H1 (cell line): ENCODE results near the gene MPP4. TPM values are rescaled to one million over a fixed set of nuclear protein-coding genes. Genes with fewer than 3 reads are reported as not detected.

Experiments
- CTCF ChIA-PET: fragments of 300-600 bp; sonication (Branson Sonifier 250); formaldehyde crosslinking; loops from one replicate; lab custom pipeline; 2021; ENCODE audit not compliant: partially characterized antibody; lab: Charles Lee
- POLR2A ChIA-PET: fragments of 300-600 bp; sonication (Branson Sonifier 250); formaldehyde crosslinking; loops from one replicate; lab custom pipeline; 2021; ENCODE audit warnings: inconsistent platforms; ENCODE audit not compliant: partially characterized antibody; lab: Charles Lee
- DNase-seq, 2 experiments: peaks; one replicate each; pipeline versions ENCODE4 v3.0.0 to v3.0.0-alpha.2; 2010 to 2022; ENCODE audit warnings: low spot score in 2 of 2, low read depth in 1 of 2, mixed read lengths in 1 of 2
- FAIRE-seq: peaks from 2 replicates; lab custom pipeline; 2011; peaks lifted over from hg19 to GRCh38; lab: Jason Lieb, UNC
- H2AFZ ChIP-seq: 2 replicates; pipeline ENCODE4 v1.8.1; 2012; ENCODE audit warnings: low read length, inconsistent platforms
- H2AK5ac ChIP-seq: 2 replicates; pipeline ENCODE4 v1.6.1; 2013; ENCODE audit warnings: low read depth, low read length
- H2BK120ac ChIP-seq: replicated peaks from 2 replicates; pipeline ENCODE3; 2013; ENCODE audit warnings: low read depth, low read length, inconsistent platforms
- H2BK12ac ChIP-seq: 2 replicates; pipeline ENCODE4 v1.6.1; 2013; ENCODE audit warnings: low read depth, low read length
- H2BK15ac ChIP-seq: 2 replicates; pipeline ENCODE4 v1.6.1; 2013; ENCODE audit warnings: low read length
- H2BK20ac ChIP-seq: 2 replicates; pipeline ENCODE4 v1.6.1; 2013; ENCODE audit warnings: low read length
- H2BK5ac ChIP-seq: 2 replicates; pipeline ENCODE4 v1.6.1; 2013; ENCODE audit warnings: low read depth, low read length
- H3K14ac ChIP-seq: 2 replicates; pipeline ENCODE4 v1.6.1; 2013; ENCODE audit warnings: inconsistent platforms; ENCODE audit not compliant: insufficient read length
- H3K18ac ChIP-seq: 2 replicates; pipeline ENCODE4 v1.6.1; 2013; ENCODE audit warnings: low read length; ENCODE audit errors: extremely low read depth
- H3K23ac ChIP-seq: 2 replicates; pipeline ENCODE4 v1.6.1; 2013; ENCODE audit warnings: inconsistent platforms; ENCODE audit not compliant: insufficient read length
- H3K23me2 ChIP-seq: 2 replicates; pipeline ENCODE4 v1.6.1; 2013; ENCODE audit warnings: low read depth, low read length
- H3K27ac ChIP-seq: 2 replicates; pipeline ENCODE4 v1.6.1; 2011; ENCODE audit warnings: low read depth, low read length, inconsistent platforms
- H3K27me3 ChIP-seq, 4 experiments: replicated peaks in 1 of 4; 1 replicate in 1 of 4; 2 replicates in 3 of 4; pipeline versions ENCODE4 v1.6.1 to v1.8.1; 2011 to 2013; ENCODE audit warnings: low read length in 3 of 4, mild to moderate bottlenecking in 3 of 4, inconsistent platforms in 2 of 4, mixed read lengths in 2 of 4, moderate library complexity in 1 of 4; ENCODE audit not compliant: control insufficient read depth in 3 of 4, insufficient read depth in 3 of 4; ENCODE audit errors: extremely low read depth in 1 of 4
- H3K36me3 ChIP-seq, 4 experiments: 2 replicates each; pipeline versions ENCODE4 v1.6.1 to v1.8.1; 2011 to 2013; ENCODE audit warnings: mild to moderate bottlenecking in 4 of 4, low read length in 3 of 4, moderate library complexity in 2 of 4, control low read depth in 1 of 4, inconsistent platforms in 1 of 4; ENCODE audit not compliant: insufficient read depth in 4 of 4, control insufficient read depth in 2 of 4
- H3K4ac ChIP-seq: replicated peaks from 2 replicates; pipeline ENCODE3; 2013; ENCODE audit warnings: low read length, low read depth, mixed read lengths, inconsistent platforms; ENCODE audit not compliant: insufficient read length
- H3K4me1 ChIP-seq, 4 experiments: replicated peaks in 1 of 4; 1 replicate in 1 of 4; 2 replicates in 3 of 4; pipeline versions ENCODE4 v1.6.1 to v1.8.1; 2011 to 2013; ENCODE audit warnings: low read length in 3 of 4, inconsistent platforms in 2 of 4, mixed read lengths in 1 of 4; ENCODE audit not compliant: insufficient read depth in 4 of 4, control insufficient read depth in 3 of 4
- H3K4me2 ChIP-seq, 2 experiments: 2 replicates each; pipeline versions ENCODE4 v1.6.1 to v1.8.1; 2011 to 2013; ENCODE audit warnings: low read depth in 2 of 2, low read length in 2 of 2, control low read depth in 1 of 2, inconsistent platforms in 1 of 2, mild to moderate bottlenecking in 1 of 2; ENCODE audit not compliant: insufficient read depth in 1 of 2
- H3K4me3 ChIP-seq, 4 experiments: fragments of 200-600, 300-600 bp in 1 of 4; sonication (generic), shearing (Covaris generic), sonication (Bioruptor Twin) in 1 of 4; 2 replicates each; pipeline versions ENCODE4 v1.5.1 to v1.8.1; 2011 to 2016; ENCODE audit warnings: low read length in 4 of 4, low read depth in 3 of 4, control low read depth in 2 of 4, inconsistent platforms in 2 of 4, mild to moderate bottlenecking in 2 of 4, mixed read lengths in 1 of 4, moderate library complexity in 1 of 4; ENCODE audit not compliant: insufficient read depth in 2 of 4; ENCODE audit errors: extremely low read depth in 1 of 4
- H3K56ac ChIP-seq: replicated peaks from 2 replicates; pipeline ENCODE3; 2013; ENCODE audit warnings: low read depth, mild to moderate bottlenecking, mixed read lengths, low read length, inconsistent platforms; ENCODE audit not compliant: insufficient read length
- H3K79me1 ChIP-seq: 2 replicates; pipeline ENCODE4 v1.6.1; 2013; ENCODE audit warnings: low read depth, low read length, control low read depth
- H3K79me2 ChIP-seq, 2 experiments: 2 replicates each; pipeline versions ENCODE4 v1.6.1 to v1.8.1; 2012 to 2013; ENCODE audit warnings: low read length in 2 of 2, mild to moderate bottlenecking in 2 of 2, inconsistent platforms in 1 of 2; ENCODE audit not compliant: insufficient read depth in 2 of 2, control insufficient read depth in 1 of 2
- H3K9ac ChIP-seq, 4 experiments: replicated peaks in 1 of 4; 1 replicate in 1 of 4; 2 replicates in 3 of 4; pipeline versions ENCODE4 v1.6.1 to v1.8.1; 2011 to 2013; ENCODE audit warnings: low read depth in 3 of 4, low read length in 3 of 4, control low read depth in 2 of 4, mild to moderate bottlenecking in 2 of 4, moderate library complexity in 2 of 4, inconsistent platforms in 1 of 4; ENCODE audit errors: extremely low read depth in 1 of 4
- H3K9me3 ChIP-seq, 2 experiments: 2 replicates each; pipeline versions ENCODE4 v1.6.1 to v1.8.1; 2012 to 2013; ENCODE audit warnings: mild to moderate bottlenecking in 2 of 2, moderate library complexity in 2 of 2, control low read depth in 1 of 2, inconsistent platforms in 1 of 2, low read depth in 1 of 2, low read length in 1 of 2, mixed read lengths in 1 of 2; ENCODE audit not compliant: insufficient read depth in 2 of 2
- H4K20me1 ChIP-seq, 2 experiments: replicated peaks in 1 of 2; 2 replicates each; pipeline versions ENCODE3 to v1.8.1; 2011 to 2013; ENCODE audit warnings: inconsistent platforms in 2 of 2, low read length in 2 of 2, mild to moderate bottlenecking in 1 of 2; ENCODE audit not compliant: insufficient read depth in 2 of 2, control insufficient read depth in 1 of 2
- H4K5ac ChIP-seq: 2 replicates; pipeline ENCODE4 v1.6.1; 2013; ENCODE audit warnings: low read length, low read depth, mixed read lengths, inconsistent platforms; ENCODE audit not compliant: insufficient read length
- H4K8ac ChIP-seq: 2 replicates; pipeline ENCODE4 v1.8.0; 2013; ENCODE audit warnings: mild to moderate bottlenecking, moderate library complexity, low read length, inconsistent platforms; ENCODE audit not compliant: insufficient read depth; ENCODE audit errors: extremely low read depth
- H4K91ac ChIP-seq: replicated peaks from 2 replicates; pipeline ENCODE3; 2013; ENCODE audit warnings: low read length, mixed read lengths, inconsistent platforms; ENCODE audit not compliant: insufficient read length
- EZH2 ChIP-seq: fragments of 200-600 bp; sonication (generic); IDR thresholded peaks from 2 replicates; pipeline ENCODE4 v1.7.1; 2012; ENCODE audit warnings: low read depth, mild to moderate bottlenecking, moderate library complexity, low read length, inconsistent platforms; ENCODE audit not compliant: severe bottlenecking
- KDM5A ChIP-seq: fragments of 200-600 bp; IDR thresholded peaks from 2 replicates; pipeline ENCODE4 v1.7.1; 2012; ENCODE audit warnings: mild to moderate bottlenecking, low read length, inconsistent platforms, mixed read lengths
- RAD21 ChIP-seq, 2 experiments: IDR thresholded peaks in 1 of 2; conservative IDR thresholded peaks in 1 of 2; 2 replicates each; pipeline ENCODE4 v1.6.1; 2011; ENCODE audit warnings: low read depth in 2 of 2, low read length in 2 of 2, improper control_type of control experiment in 1 of 2, inconsistent platforms in 1 of 2, mild to moderate bottlenecking in 1 of 2, moderate library complexity in 1 of 2
- SIRT6 ChIP-seq: IDR thresholded peaks from one replicate; pipeline ENCODE4 v1.7.1; 2012; ENCODE audit warnings: low read length, inconsistent platforms
- WGBS, 2 experiments: shearing (Covaris generic) in 1 of 2; methylation state at CpG; one replicate each; pipeline versions ENCODE4 v1.1.6 to v1.1.7; 2013 to 2015; ENCODE audit warnings: low lambda C conversion rate in 2 of 2, mixed read lengths in 2 of 2, inconsistent platforms in 1 of 2, low coverage in 1 of 2, missing lambda C conversion rate in 1 of 2; ENCODE audit not compliant: insufficient replicate concordance in 2 of 2, insufficient coverage in 1 of 2, insufficient read length in 1 of 2; ENCODE audit errors: extremely low coverage in 1 of 2, missing lambda C conversion rate in 1 of 2; 5-methylcytosine and 5-hydroxymethylcytosine counted together
- polyA plus RNA-seq, 7 experiments: library from polyadenylated mRNA; depleted of rRNA in 3 of 7; stranded (reverse) in 5 of 7; unstranded in 2 of 7; fragments of >200 nt in 5 of 7; fragments of 200-250 nt in 2 of 7; gene quantifications; 1 replicate in 5 of 7; 2 replicates in 1 of 7; 4 replicates in 1 of 7; pipeline versions ENCODE4 v1.2.1 to v1.2.3, GENCODE V29; 2011 to 2013; ENCODE audit warnings: missing spikeins in 2 of 7, mixed read lengths in 2 of 7
- total RNA-seq: library from RNA; stranded (reverse); fragmentation: NEBNext Ultra II Directional; extraction: Animal tissue kit (Norgen Biotek cat#: 25700); gene quantifications from 2 replicates; pipeline ENCODE4 v1.2.1, GENCODE V29; 2021
- TF ChIP-seq, protein P1 (sequence below), 3 experiments: IDR thresholded peaks; 1 replicate in 2 of 3; 2 replicates in 1 of 3; pipeline versions ENCODE4 v1.5.1 to v1.6.1; 2011; ENCODE audit warnings: low read length in 3 of 3, mild to moderate bottlenecking in 3 of 3, inconsistent platforms in 2 of 3, low read depth in 1 of 3, moderate library complexity in 1 of 3; ENCODE audit not compliant: insufficient read depth in 1 of 3; ENCODE audit errors: control extremely low read depth in 1 of 3

MPP4 gene
- total and polyA plus RNA-seq, 2 of the 8 experiments (the other 6 are each of a cell fraction or from before 2014, with no cell fraction given): not detected

DNA sequence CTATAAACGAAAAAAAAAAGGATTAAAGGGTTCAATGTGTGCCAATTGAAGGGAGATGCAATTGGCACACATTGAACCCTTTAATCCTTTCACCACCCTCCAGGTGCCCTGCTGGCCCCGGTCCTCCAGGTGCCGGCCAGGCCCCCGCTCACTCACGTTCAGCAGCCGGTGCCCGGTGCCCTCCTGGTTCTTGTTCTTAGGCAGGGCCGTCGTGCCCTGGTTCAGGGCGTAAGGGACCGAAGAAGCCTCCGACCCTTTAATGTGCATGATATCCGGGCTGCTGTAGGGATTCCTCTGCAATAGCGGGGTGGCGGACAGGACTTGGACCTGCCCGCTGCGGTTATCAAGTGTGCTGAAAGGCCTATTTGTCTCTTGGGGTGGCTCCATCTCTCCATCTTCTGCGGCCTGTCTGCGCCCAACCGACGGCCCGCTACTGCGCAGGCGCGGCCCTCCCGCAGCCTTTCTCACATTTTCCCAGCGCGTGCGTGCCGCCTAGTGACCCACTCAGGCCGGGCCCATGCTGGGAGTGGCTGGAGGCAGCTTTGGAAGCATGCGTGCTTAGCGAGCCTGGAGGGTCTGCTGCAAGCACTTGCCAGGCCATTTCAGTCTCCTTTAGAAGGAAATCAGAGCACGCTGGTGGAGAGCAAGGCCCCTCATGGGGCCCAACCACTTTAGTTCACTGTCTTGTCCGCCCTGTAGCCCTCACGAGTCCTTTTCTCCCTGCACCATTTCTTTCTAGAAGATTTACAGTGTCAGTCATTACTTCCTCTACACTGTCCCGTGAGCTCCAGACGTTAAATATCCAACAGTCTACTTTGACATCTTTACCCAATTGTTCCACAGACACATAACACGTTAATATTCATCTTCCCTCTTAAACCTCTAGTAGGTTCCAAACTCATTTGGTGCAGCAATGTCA, 79.4 kb downstream of the MPP4 start:
- no peak overlapping the region for H3K4me2 ChIP-seq
- ChIA-PET POLR2A (interaction anchor here (1.1 kb wide), 1 partner anchor 24 kb away, joined by 3 read pairs; the partner anchor contains the start of gene TMEM237), CTCF (no interaction called here)
- H2BK5ac ChIP-seq: no peak overlapping the region
- H3K9me3 ChIP-seq: no peaks in the 10 kb centered on the region
- TF ChIP-seq, protein P1, sequence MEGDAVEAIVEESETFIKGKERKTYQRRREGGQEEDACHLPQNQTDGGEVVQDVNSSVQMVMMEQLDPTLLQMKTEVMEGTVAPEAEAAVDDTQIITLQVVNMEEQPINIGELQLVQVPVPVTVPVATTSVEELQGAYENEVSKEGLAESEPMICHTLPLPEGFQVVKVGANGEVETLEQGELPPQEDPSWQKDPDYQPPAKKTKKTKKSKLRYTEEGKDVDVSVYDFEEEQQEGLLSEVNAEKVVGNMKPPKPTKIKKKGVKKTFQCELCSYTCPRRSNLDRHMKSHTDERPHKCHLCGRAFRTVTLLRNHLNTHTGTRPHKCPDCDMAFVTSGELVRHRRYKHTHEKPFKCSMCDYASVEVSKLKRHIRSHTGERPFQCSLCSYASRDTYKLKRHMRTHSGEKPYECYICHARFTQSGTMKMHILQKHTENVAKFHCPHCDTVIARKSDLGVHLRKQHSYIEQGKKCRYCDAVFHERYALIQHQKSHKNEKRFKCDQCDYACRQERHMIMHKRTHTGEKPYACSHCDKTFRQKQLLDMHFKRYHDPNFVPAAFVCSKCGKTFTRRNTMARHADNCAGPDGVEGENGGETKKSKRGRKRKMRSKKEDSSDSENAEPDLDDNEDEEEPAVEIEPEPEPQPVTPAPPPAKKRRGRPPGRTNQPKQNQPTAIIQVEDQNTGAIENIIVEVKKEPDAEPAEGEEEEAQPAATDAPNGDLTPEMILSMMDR (IDR thresholded peaks at IDR 0.05; ENCODE audit: control extremely low read depth in 1 of 3, insufficient read depth in 1 of 3, low read depth in 1 of 3, low read length in 3 of 3): 0 out of 4 replicates have a peak, but pooled peaks of 1 of the 3 experiments have one; percentile 2
- TF ChIP-seq SIRT6 (no peak), RAD21 (IDR thresholded peaks at IDR 0.05 in 1 of 2, conservative IDR thresholded peaks at IDR 0.05 in 1 of 2; ENCODE audit: low read depth in 2 of 2, low read length in 2 of 2) (peak; percentile 37 to 52; a peak in 3 of 4 replicates), KDM5A (no peak), EZH2 (no peak)
- H3K36me3 ChIP-seq: peaks cover 0 to 13% (median 0%) of the 10 kb centered on the region in 4 experiments; a peak in 2 of 8 replicates
- H3K27ac ChIP-seq: no peak overlapping the region
- no peak overlapping the region for H3K4me3 ChIP-seq
- no peak overlapping the region for H2BK15ac ChIP-seq
- no peaks in the 10 kb centered on the region for H3K4me1 ChIP-seq
- no peak overlapping the region for H3K23ac ChIP-seq
- no peak overlapping the region for H4K8ac ChIP-seq
- no peaks in the 10 kb centered on the region; the same call in 1 of the 2 replicates for H3K23me2 ChIP-seq
- no peaks in the 10 kb centered on the region for H3K79me2 ChIP-seq
- no peak overlapping the region for H2BK12ac ChIP-seq
- no peaks in the 10 kb centered on the region for H3K79me1 ChIP-seq
- DNase-seq (no peak), FAIRE-seq (no peak)
- no peaks in the 10 kb centered on the region for H4K20me1 ChIP-seq
- no peak overlapping the region for H2BK120ac ChIP-seq
- no peak overlapping the region for H4K91ac ChIP-seq
- H3K14ac ChIP-seq: no peak overlapping the region
- no peak overlapping the region for H3K4ac ChIP-seq
- H3K18ac ChIP-seq: no peak overlapping the region
- 79 to 83% methylated on average over 1 to 38 of the region's 39 CpGs for WGBS, 2 experiments
- H2AFZ ChIP-seq: no peak overlapping the region
- no peak overlapping the region for H3K56ac ChIP-seq
- no peaks in the 10 kb centered on the region for H3K27me3 ChIP-seq
- H2AK5ac ChIP-seq: no peak overlapping the region
- H2BK20ac ChIP-seq: no peak overlapping the region
- H4K5ac ChIP-seq: no peak overlapping the region
- no peak overlapping the region for H3K9ac ChIP-seq
